ENCODE data around the gene PLA2G6. TPM values are rescaled to one million over a fixed set of nuclear protein-coding genes. Genes with fewer than 3 reads are reported as not detected.

Gene PLA2G6
- total RNA-seq, 1 experiment from 2014 or later = 24.1 TPM

- H2BK15ac ChIP-seq (ENCODE audit: low read depth, low read length) = no peak overlapping the region
- H4K91ac ChIP-seq (ENCODE audit: insufficient read length, low read depth, low read length) = no peak overlapping the region
- peaks cover 13 to 37% of the 10 kb centered on the region in 2 experiments for H3K4me1 Mint-ChIP-seq
- no peaks in the 10 kb centered on the region for H3K23me2 ChIP-seq (ENCODE audit: insufficient read length, low read depth, low read length, poor library complexity, severe bottlenecking)
- no peak overlapping the region for H3K18ac ChIP-seq (ENCODE audit: insufficient read length, low read depth, low read length)
- H3K4me1 ChIP-seq (ENCODE audit: insufficient read depth, low read length) = no peaks in the 10 kb centered on the region; the same call in 1 of the 2 replicates
- no peaks in the 10 kb centered on the region for H4K20me1 ChIP-seq (ENCODE audit: control insufficient read depth, insufficient read depth, insufficient read length)
- WGBS (ENCODE audit: extremely low coverage, insufficient read length, low lambda C conversion rate) = no CpG with 5 or more reads among the region's 13 CpGs
- no peak overlapping the region for H3K4ac ChIP-seq (ENCODE audit: low read depth, low read length)
- H4K5ac ChIP-seq (ENCODE audit: insufficient read length, low read depth, low read length) = no peak overlapping the region
- H2BK20ac ChIP-seq (ENCODE audit: low read depth, low read length, poor library complexity, severe bottlenecking) = no peak overlapping the region
- no peak overlapping the region for H2AK5ac ChIP-seq (ENCODE audit: insufficient read length, low read length)
- no peak overlapping the region for H4K8ac ChIP-seq (replicated peaks; ENCODE audit: insufficient read length, low read depth, low read length)
- peaks cover 4% of the 10 kb centered on the region for H3K27me3 Mint-ChIP-seq (ENCODE audit: low read depth)
- no peak overlapping the region for H3K4me3 Mint-ChIP-seq
- H3K79me2 ChIP-seq (ENCODE audit: insufficient read depth, low read length) = no peaks in the 10 kb centered on the region
- no peak overlapping the region for H3K9ac ChIP-seq (ENCODE audit: extremely low read depth, insufficient read length, low read length)
- H2BK120ac ChIP-seq (ENCODE audit: low read depth, low read length, poor library complexity, severe bottlenecking) = no peak overlapping the region
- no peaks in the 10 kb centered on the region for H3K9me3 Mint-ChIP-seq
- H2AFZ ChIP-seq (ENCODE audit: low read length) = no peak overlapping the region
- H3K36me3 Mint-ChIP-seq (ENCODE audit: insufficient read depth in 1 of 3, low read depth in 3 of 3) = peaks cover 1 to 10% (median 9%) of the 10 kb centered on the region in 3 experiments; a peak in 3 of 7 replicates
- H3K9me3 ChIP-seq (ENCODE audit: control insufficient read depth, low read depth, low read length) = no peaks in the 10 kb centered on the region
- DNase-seq = no peak
- no peak overlapping the region for H3K4me2 ChIP-seq (ENCODE audit: insufficient read depth, insufficient read length, low read length)
- H3T11ph ChIP-seq (ENCODE audit: low read length) = no peak overlapping the region
- H2BK5ac ChIP-seq (ENCODE audit: insufficient read length, low read length) = no peak overlapping the region
- H2BK12ac ChIP-seq (ENCODE audit: insufficient read length, low read depth, low read length) = no peak overlapping the region
- H3K23ac ChIP-seq (ENCODE audit: insufficient read length, low read depth, low read length) = no peak overlapping the region
- TF ChIP-seq, protein P1, sequence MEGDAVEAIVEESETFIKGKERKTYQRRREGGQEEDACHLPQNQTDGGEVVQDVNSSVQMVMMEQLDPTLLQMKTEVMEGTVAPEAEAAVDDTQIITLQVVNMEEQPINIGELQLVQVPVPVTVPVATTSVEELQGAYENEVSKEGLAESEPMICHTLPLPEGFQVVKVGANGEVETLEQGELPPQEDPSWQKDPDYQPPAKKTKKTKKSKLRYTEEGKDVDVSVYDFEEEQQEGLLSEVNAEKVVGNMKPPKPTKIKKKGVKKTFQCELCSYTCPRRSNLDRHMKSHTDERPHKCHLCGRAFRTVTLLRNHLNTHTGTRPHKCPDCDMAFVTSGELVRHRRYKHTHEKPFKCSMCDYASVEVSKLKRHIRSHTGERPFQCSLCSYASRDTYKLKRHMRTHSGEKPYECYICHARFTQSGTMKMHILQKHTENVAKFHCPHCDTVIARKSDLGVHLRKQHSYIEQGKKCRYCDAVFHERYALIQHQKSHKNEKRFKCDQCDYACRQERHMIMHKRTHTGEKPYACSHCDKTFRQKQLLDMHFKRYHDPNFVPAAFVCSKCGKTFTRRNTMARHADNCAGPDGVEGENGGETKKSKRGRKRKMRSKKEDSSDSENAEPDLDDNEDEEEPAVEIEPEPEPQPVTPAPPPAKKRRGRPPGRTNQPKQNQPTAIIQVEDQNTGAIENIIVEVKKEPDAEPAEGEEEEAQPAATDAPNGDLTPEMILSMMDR (conservative IDR thresholded peaks at IDR 0.05) = no peak
- peaks cover 2% of the 10 kb centered on the region; the same call in 1 of the 2 replicates for H3K27me3 ChIP-seq (ENCODE audit: insufficient read depth, low read length)
- no peak overlapping the region for H3K14ac ChIP-seq (ENCODE audit: insufficient read depth, low read length)
- H3K27ac Mint-ChIP-seq = no peak overlapping the region; a peak in 1 of 7 replicates
- H3K79me1 ChIP-seq (ENCODE audit: insufficient read depth, low read depth, low read length, poor library complexity, severe bottlenecking) = no peaks in the 10 kb centered on the region
- no peak overlapping the region for H3K27ac ChIP-seq (ENCODE audit: insufficient read length, low read depth, low read length)
- no peak overlapping the region for H3K56ac ChIP-seq (ENCODE audit: insufficient read length, low read depth, low read length)
Measured at GRCh38 chr22:38086942-38087341, 94.7 kb downstream of the PLA2G6 start.

All from H9 (cell line).